PC-3 (cell line): Measurements from ENCODE around the gene ADGRD1. TPM values are rescaled to one million over a fixed set of nuclear protein-coding genes. Genes with fewer than 3 reads are reported as not detected.

Experiments
- ATAC-seq: fragments of 200-7000 bp; cut with Tn5 transposase; 2 replicates; pipeline ENCODE4 v1.9.1; 2020; ENCODE audit warnings: mild to moderate bottlenecking, moderate library complexity
- BruUV-seq: library from RNA; stranded (reverse); fragments of 400-500 nt; replicated peaks from 2 replicates; lab custom pipeline; 2021; lab: Mats Ljungman, UMichigan
- CTCF ChIA-PET: fragments of 300-600 bp; sonication (Branson Sonifier 250); formaldehyde crosslinking; loops from one replicate; lab custom pipeline; 2022; ENCODE audit warnings: antibody characterized with exemption; lab: Charles Lee
- POLR2A ChIA-PET: fragments of 300-600 bp; sonication (Branson Sonifier 250); formaldehyde crosslinking; loops from one replicate; lab custom pipeline; 2022; ENCODE audit warnings: antibody characterized with exemption; ENCODE audit not compliant: unreplicated experiment; lab: Charles Lee
- DNase-seq: peaks from one replicate; pipeline ENCODE4 v3.0.0-alpha.2; 2015
- H2AFZ ChIP-seq: fragments of 300-600 bp; sonication (generic); 2 replicates; pipeline ENCODE4 v1.6.0; 2016; ENCODE audit warnings: antibody characterized with exemption, low read length
- H3F3A ChIP-seq: fragments of 300-600 bp; sonication (generic); one replicate; pipeline ENCODE4 v1.6.0; 2017; ENCODE audit warnings: antibody characterized with exemption, low read length, control low read depth, mild to moderate bottlenecking; ENCODE audit not compliant: unreplicated experiment
- H3K27ac ChIP-seq: fragments of 300-600 bp; sonication (generic); 2 replicates; pipeline ENCODE4 v1.5.1; 2016; ENCODE audit warnings: mild to moderate bottlenecking, low read length
- H3K27me3 ChIP-seq: fragments of 300-600 bp; sonication (generic); 2 replicates; pipeline ENCODE4 v1.6.1; 2016; ENCODE audit warnings: low read length, mixed read lengths
- H3K36me3 ChIP-seq: fragments of 300-600 bp; sonication (generic); 2 replicates; pipeline ENCODE4 v1.6.1; 2016; ENCODE audit warnings: low read depth, mixed run types, low read length, mixed read lengths
- H3K4me1 ChIP-seq: fragments of 300-600 bp; sonication (generic); 2 replicates; pipeline ENCODE4 v1.5.1; 2016; ENCODE audit warnings: low read length; ENCODE audit not compliant: insufficient read depth
- H3K4me2 ChIP-seq: fragments of 300-600 bp; sonication (generic); 2 replicates; pipeline ENCODE4 v1.6.0; 2016; ENCODE audit warnings: low read length
- H3K4me3 ChIP-seq: fragments of 300-600 bp; sonication (generic); 2 replicates; pipeline ENCODE4 v1.5.1; 2016; ENCODE audit warnings: mild to moderate bottlenecking, low read length, mixed read lengths
- H3K79me2 ChIP-seq: fragments of 300-600 bp; sonication (generic); 2 replicates; pipeline ENCODE4 v1.6.1; 2017; ENCODE audit warnings: low read length, mixed read lengths
- H3K9ac ChIP-seq: fragments of 300-600 bp; sonication (generic); 2 replicates; pipeline ENCODE4 v1.6.0; 2016; ENCODE audit warnings: mild to moderate bottlenecking, low read length
- H3K9me2 ChIP-seq: fragments of 300-600 bp; sonication (generic); replicated peaks from 2 replicates; pipeline ENCODE4 v1.6.1; 2016; ENCODE audit warnings: mixed run types, low read length, mixed read lengths
- H3K9me3 ChIP-seq: fragments of 300-600 bp; sonication (generic); 2 replicates; pipeline ENCODE4 v1.6.1; 2016; ENCODE audit warnings: low read length, mixed read lengths
- H4K20me1 ChIP-seq: fragments of 300-600 bp; sonication (generic); 2 replicates; pipeline ENCODE4 v1.6.1; 2016; ENCODE audit warnings: low read length, mixed read lengths
- CTCF ChIP-seq: fragments of 300-600 bp; sonication (generic); conservative IDR thresholded peaks from 2 replicates; pipeline ENCODE4 v1.5.1; 2017; ENCODE audit warnings: antibody characterized with exemption, low read depth, mild to moderate bottlenecking, low read length
- EZH2 ChIP-seq: fragments of 300-600 bp; sonication (generic); IDR thresholded peaks from one replicate; pipeline ENCODE4 v1.6.1; 2017; ENCODE audit warnings: antibody characterized with exemption, mild to moderate bottlenecking, low read length; ENCODE audit not compliant: unreplicated experiment
- EZH2phosphoT487 ChIP-seq: fragments of 300-600 bp; sonication (generic); IDR thresholded peaks from 2 replicates; pipeline ENCODE4 v1.6.1; 2018; ENCODE audit warnings: mild to moderate bottlenecking, antibody characterized with exemption, low read length, borderline replicate concordance
- intact Hi-C: fragments of 100-400 bp; cut with micrococcal nuclease; formaldehyde crosslinking; loops from 2 replicates; pipeline ENCODE4 v1.9.0; 2023
- total RNA-seq: library from RNA; depleted of rRNA; stranded (reverse); fragments of >200 nt; gene quantifications from 2 replicates; pipeline ENCODE4 v1.2.3, GENCODE V29; 2014

The ADGRD1 gene
- total RNA-seq, 1 experiment from 2014 or later, result 0.18 TPM

GRCh38 chr12:131048611-131048990, 94.9 kb downstream of the ADGRD1 start:
- H3K27me3 ChIP-seq, result peaks cover 46% of the 10 kb centered on the region

GRCh38 chr12:131049002-131049401, 95.3 kb downstream of the ADGRD1 start:
- Histone ChIP-seq H3K79me2 (no peaks in the 10 kb centered on the region), H3K4me2 (no peak overlapping the region), H2AFZ (no peak overlapping the region), H3K9me3 (no peaks in the 10 kb centered on the region), H3F3A (no peaks in the 10 kb centered on the region), H3K4me1 (no peaks in the 10 kb centered on the region), H4K20me1 (no peaks in the 10 kb centered on the region), H3K27ac (no peak overlapping the region), H3K9me2 (no peaks in the 10 kb centered on the region), H3K4me3 (no peak overlapping the region), H3K36me3 (no peaks in the 10 kb centered on the region), H3K9ac (no peak overlapping the region), H3K27me3 (peaks cover 46% of the 10 kb centered on the region)
- ChIA-PET POLR2A (no interaction called here), CTCF (no interaction called here)
- ATAC-seq (no peak), DNase-seq (no peak)
- BruUV-seq, result no TSS peak
- TF ChIP-seq CTCF (no peak), EZH2 (no peak), EZH2phosphoT487 (no peak)
- intact Hi-C loops, result no loop called here

More at GRCh38 chr12:131048611-131048990, 94.9 kb downstream of the ADGRD1 start:
- Histone ChIP-seq H3K4me3 (no peak overlapping the region), H4K20me1 (no peaks in the 10 kb centered on the region), H3K9me2 (no peaks in the 10 kb centered on the region), H3K27ac (no peak overlapping the region), H2AFZ (no peak overlapping the region), H3K79me2 (no peaks in the 10 kb centered on the region), H3K4me1 (no peaks in the 10 kb centered on the region), H3K9ac (no peak overlapping the region), H3K4me2 (no peak overlapping the region), H3K36me3 (no peaks in the 10 kb centered on the region), H3F3A (no peaks in the 10 kb centered on the region), H3K9me3 (no peaks in the 10 kb centered on the region)
- intact Hi-C loops, result no loop called here
- ATAC-seq (no peak), DNase-seq (no peak)
- POLR2A ChIA-PET, result no interaction called here
- TF ChIP-seq CTCF (no peak), EZH2phosphoT487 (no peak), EZH2 (no peak)
- no TSS peak for BruUV-seq
- CTCF ChIA-PET, result no interaction called here

GRCh38 chr12:131049549-131050339, 96.0 kb downstream of the ADGRD1 start:
- Histone ChIP-seq H2AFZ (no peak overlapping the region), H3K9me3 (no peaks in the 10 kb centered on the region), H3K9me2 (no peaks in the 10 kb centered on the region), H3K36me3 (no peaks in the 10 kb centered on the region), H4K20me1 (no peaks in the 10 kb centered on the region), H3K27me3 (peaks cover 50% of the 10 kb centered on the region), H3K4me2 (no peak overlapping the region), H3K4me3 (no peak overlapping the region), H3K4me1 (no peaks in the 10 kb centered on the region), H3F3A (no peaks in the 10 kb centered on the region), H3K9ac (no peak overlapping the region), H3K79me2 (no peaks in the 10 kb centered on the region), H3K27ac (no peak overlapping the region)
- ChIA-PET CTCF (no interaction called here), POLR2A (no interaction called here)
- DNase-seq, result no peak
- no peak for ATAC-seq
- intact Hi-C loops, result no loop called here
- no TSS peak for BruUV-seq
- no peak for TF ChIP-seq EZH2
- TF ChIP-seq CTCF, result no peak
- no peak for TF ChIP-seq EZH2phosphoT487
